Epithelial cell of esophagus (primary cell): ENCODE results near the gene SMC4.

Experiments used
- DNase-seq: peaks from one replicate; pipeline ENCODE4 v3.0.0; 2010; ENCODE audit warnings: low read depth
- H3K4me3 ChIP-seq: 2 replicates; pipeline ENCODE4 v1.5.1; 2011; ENCODE audit warnings: mild to moderate bottlenecking, low read length, control low read depth
- TF ChIP-seq, protein P1 (sequence below): IDR thresholded peaks from 2 replicates; pipeline ENCODE4 v1.5.1; 2011; ENCODE audit warnings: low read depth, mild to moderate bottlenecking, low read length, control low read depth, inconsistent platforms; ENCODE audit not compliant: insufficient read depth; ENCODE audit errors: missing control alignments

Gene SMC4

DNA sequence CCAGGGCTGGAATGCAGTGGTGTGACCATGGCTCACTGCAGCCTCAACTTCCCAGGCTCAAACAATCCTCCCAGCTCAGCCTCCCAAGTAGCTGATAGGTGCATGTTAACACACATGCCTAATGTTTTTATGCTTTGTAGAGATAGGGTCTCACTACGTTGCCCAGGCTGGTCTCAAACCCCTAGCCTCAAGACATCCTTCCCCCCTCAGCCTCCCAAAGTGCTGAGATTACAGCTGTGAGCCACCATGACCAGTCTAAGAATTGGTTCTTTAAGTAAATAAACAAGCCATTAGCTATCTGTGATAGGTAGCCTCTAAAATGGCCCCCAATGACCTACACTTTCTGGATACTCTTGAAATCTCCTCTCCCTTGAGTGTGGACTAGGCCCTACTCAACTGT is 46.4 kb downstream of the SMC4 start:
- H3K4me3 ChIP-seq = no peak overlapping the region
- DNase-seq = no peak
- TF ChIP-seq, protein P1, sequence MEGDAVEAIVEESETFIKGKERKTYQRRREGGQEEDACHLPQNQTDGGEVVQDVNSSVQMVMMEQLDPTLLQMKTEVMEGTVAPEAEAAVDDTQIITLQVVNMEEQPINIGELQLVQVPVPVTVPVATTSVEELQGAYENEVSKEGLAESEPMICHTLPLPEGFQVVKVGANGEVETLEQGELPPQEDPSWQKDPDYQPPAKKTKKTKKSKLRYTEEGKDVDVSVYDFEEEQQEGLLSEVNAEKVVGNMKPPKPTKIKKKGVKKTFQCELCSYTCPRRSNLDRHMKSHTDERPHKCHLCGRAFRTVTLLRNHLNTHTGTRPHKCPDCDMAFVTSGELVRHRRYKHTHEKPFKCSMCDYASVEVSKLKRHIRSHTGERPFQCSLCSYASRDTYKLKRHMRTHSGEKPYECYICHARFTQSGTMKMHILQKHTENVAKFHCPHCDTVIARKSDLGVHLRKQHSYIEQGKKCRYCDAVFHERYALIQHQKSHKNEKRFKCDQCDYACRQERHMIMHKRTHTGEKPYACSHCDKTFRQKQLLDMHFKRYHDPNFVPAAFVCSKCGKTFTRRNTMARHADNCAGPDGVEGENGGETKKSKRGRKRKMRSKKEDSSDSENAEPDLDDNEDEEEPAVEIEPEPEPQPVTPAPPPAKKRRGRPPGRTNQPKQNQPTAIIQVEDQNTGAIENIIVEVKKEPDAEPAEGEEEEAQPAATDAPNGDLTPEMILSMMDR = no peak

DNA sequence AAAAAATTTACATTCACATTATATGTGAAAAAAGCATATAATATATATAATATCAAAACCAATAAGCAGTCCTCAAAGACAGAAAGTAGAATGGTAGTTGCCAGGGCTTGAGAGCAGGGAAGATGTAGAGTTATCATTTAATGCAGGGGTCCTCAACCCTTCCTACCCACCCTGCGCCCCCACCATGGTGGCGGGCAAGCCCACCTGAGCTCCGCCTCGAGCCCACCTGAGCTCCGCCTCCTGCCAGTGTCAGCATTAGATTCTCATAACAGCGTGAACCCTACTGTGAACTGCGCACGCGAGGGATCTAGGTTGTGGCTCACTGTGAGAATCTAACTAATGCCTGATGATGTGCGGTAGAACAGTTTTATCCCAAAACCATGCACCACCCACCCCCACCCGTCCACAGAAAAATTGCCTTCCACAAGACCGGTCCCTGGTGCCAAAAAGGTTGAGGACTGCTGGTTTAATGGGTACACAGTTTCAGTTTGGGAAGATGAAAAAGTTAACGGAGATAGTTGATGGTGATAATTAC is 47.1 kb downstream of the SMC4 start:
- no peak for DNase-seq

DNA sequence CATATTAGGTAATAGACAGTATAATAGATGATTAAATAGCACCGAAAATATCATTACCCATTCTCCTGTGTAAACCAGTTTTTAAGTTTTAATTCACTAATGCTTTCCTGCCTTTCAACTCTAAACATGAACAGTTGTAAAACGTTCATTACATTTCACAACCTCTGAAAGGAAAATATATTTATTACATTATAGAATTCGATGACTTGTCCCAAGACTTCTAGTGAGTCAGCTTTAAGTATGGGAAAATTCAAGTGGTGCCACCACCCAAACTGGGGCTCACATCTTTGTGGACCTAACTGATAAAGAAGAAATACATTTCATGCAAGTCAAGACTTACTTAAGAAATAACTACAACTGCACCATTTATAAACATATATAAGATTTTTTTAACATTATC is 48.1 kb downstream of the SMC4 start:
- TF ChIP-seq, protein P1 = no peak
- DNase-seq = peak; percentile 56
- H3K4me3 ChIP-seq = peak overlapping the region; percentile 26

More for the DNA sequence above, 47.1 kb downstream of the SMC4 start:
- TF ChIP-seq, protein P1 = no peak
- no peak overlapping the region for H3K4me3 ChIP-seq

DNA sequence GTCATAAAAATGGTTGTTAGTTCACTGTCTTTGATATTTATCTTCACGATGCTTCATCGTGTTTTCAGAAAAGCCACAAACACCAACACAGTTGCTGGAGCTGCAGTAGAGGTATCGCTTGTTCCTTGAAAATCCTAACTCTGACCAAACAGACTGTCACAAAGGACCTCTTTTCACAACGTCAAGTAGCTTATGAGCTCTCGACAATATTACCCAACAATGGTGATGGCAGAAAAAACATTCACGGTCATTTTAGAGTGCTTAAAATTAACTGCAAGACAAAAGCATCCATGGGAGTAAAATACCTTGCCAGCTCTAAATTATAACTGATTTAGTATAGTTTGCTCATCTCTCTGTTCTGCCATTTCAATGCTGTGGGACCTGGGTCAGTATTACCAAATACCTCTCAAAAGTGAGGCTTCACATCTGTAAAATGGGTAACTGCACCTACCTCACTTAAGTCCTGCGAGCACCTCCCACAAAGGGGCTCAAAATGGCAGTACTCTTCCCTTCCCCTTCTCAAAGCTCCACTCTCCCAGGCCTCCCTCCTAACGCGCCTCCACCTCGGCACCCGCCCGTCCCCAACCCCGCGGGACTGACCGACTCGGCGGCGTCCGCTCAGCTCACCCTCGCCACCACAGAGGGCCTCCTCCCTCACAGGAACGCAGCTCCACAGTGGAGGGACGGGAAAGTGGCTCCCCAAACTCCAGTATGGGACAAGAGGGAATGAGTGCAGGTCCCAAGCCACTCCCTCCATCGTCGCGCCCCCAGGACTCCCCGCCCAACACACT is 49.6 kb downstream of the SMC4 start:
- peak; percentile 34 for DNase-seq
- H3K4me3 ChIP-seq = peak overlapping the region; percentile 89
- TF ChIP-seq, protein P1 = no peak

DNA sequence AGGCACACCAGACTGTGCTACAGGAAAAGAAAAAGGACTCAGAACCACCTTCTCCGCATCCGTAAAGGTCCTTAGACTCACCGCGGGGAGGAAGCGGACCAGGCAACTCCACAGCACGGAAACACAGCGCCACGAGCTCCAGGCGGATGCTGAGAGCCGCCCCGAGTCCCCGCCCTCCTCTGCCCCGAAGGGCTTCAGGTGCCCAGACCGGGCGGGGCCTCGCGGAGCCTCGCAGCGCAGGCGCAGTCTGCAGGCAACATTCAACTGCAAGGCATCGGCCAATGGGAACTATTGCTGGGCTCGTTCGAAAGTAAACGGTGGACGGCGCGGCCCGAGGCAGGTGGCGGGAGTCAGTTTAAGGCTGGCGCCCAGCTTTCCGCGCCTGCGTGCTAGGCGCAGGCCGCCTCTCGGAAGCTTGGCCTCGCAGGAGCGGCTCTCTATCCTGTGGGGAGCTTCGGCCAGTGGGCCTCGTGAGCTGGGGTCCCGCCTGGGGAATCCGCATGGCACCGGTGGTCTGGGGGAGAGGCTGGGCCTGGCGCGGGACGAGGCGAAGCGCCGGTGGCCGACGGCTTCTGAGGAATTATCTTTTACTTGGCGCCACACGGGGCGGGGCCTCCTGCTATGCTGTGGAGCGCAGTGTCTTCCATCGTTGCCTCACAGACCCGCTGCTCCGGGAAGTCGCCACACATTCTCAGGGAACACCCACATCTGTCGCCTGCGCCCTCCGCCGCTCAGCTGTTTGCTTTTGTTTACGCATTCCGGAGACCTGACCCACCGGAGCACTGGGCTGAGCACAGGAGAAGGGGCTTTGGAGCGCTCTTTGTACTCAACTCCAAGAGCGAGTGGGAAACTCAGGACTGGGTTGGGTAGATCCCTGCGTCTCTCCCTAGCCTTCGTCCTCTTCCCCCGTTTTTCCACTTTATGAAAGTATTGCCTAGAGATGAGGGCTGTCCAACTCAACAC is 50.5 kb downstream of the SMC4 start, which contains the start of gene TRIM59:
Gene TRIM59 (minus strand): TSS at position 151 of the 963 bp plus-strand sequence. CDS start 10,603 bp downstream, outside the sequence.
- DNase-seq = peak; percentile 99
- TF ChIP-seq, protein P1 = no peak
- H3K4me3 ChIP-seq = peak within 1 kb of the TSS; percentile 89

DNA sequence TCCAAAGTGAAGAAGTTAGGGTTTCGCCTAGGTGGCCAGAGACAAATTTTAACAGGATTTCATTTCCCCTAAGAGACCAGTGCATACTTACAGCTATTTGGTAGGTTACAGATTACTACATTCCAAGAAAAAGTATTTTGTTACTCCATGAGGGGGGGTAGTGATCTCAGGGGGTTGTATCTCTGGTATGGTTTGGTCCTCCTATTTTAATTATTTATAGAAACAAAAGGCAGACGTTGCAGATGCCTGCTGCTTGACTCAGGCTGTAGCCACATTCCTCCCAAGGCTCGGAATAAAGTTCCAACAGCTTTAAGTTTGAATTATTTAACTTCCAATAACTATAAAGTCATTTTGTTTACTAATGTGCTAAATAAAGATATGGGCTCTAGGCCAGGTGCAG is 51.4 kb downstream of the SMC4 start:
- no peak overlapping the region for H3K4me3 ChIP-seq
- TF ChIP-seq, protein P1 = no peak
- no peak for DNase-seq
